ENCODE data around the gene TTF2. TPM values are rescaled to one million over a fixed set of nuclear protein-coding genes. Genes with fewer than 3 reads are reported as not detected.

TTF2 gene
- total RNA-seq, 1 donor from 2014 or later: 11.1 TPM

DNA sequence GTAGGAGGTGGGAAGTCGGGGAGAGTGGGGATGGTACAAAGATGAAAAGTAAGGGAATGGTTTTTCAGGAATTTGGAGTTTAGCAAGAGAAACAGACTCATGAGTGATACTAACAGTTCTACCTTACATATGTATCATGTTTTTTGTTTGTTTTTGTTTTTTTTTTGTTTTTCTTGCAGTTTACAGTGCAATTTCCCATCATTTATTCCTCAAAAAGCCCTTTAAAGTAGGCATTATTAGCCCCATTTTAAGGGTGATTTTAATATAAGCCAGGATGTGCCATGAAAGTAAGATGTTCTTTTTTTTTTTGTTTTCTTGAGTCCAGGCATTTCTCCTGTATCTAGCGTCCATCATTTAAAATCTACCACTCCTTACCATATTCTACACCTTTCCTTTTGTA is 75.2 kb downstream of the TTF2 start:
- TF ChIP-seq, protein P1, sequence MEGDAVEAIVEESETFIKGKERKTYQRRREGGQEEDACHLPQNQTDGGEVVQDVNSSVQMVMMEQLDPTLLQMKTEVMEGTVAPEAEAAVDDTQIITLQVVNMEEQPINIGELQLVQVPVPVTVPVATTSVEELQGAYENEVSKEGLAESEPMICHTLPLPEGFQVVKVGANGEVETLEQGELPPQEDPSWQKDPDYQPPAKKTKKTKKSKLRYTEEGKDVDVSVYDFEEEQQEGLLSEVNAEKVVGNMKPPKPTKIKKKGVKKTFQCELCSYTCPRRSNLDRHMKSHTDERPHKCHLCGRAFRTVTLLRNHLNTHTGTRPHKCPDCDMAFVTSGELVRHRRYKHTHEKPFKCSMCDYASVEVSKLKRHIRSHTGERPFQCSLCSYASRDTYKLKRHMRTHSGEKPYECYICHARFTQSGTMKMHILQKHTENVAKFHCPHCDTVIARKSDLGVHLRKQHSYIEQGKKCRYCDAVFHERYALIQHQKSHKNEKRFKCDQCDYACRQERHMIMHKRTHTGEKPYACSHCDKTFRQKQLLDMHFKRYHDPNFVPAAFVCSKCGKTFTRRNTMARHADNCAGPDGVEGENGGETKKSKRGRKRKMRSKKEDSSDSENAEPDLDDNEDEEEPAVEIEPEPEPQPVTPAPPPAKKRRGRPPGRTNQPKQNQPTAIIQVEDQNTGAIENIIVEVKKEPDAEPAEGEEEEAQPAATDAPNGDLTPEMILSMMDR (IDR thresholded peaks at IDR 0.05; ENCODE audit: unreplicated experiment): no peak
- Mint-ChIP-seq H3K27ac (ENCODE audit: unreplicated experiment) (no peak overlapping the region), H3K27me3 (ENCODE audit: unreplicated experiment) (no peaks in the 10 kb centered on the region), H3K4me1 (ENCODE audit: unreplicated experiment) (no peaks in the 10 kb centered on the region), H3K36me3 (ENCODE audit: low read depth, unreplicated experiment) (no peaks in the 10 kb centered on the region), H3K9me3 (ENCODE audit: unreplicated experiment) (no peaks in the 10 kb centered on the region), H3K4me3 (ENCODE audit: unreplicated experiment) (no peak overlapping the region)
- DNase-seq (ENCODE audit: low spot score): no peak

DNA sequence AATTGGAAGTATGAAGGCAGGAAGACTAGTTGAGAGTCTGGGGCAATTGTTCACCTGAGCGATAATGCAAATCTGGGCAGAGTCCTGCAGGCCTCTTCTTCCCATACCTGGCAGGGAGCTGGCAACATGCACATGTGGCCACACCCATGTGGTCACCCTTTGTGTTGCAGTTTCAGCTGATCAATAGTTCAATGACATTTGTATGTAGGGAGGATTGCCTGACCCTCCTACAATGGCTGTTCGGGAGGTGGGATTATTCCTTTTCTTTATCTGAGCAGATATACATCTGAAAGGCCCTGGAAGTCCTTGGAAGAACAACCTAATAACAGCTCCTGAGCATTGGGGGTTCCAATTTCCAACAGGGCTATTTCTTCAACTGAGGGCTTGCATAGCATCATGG is 76.6 kb downstream of the TTF2 start:
- H3K4me1 Mint-ChIP-seq (ENCODE audit: unreplicated experiment): no peaks in the 10 kb centered on the region
- no peaks in the 10 kb centered on the region for H3K36me3 Mint-ChIP-seq (ENCODE audit: low read depth, unreplicated experiment)
- H3K27ac Mint-ChIP-seq (ENCODE audit: unreplicated experiment): no peak overlapping the region
- no peak for DNase-seq (ENCODE audit: low spot score)
- TF ChIP-seq, protein P1 (IDR thresholded peaks at IDR 0.05; ENCODE audit: unreplicated experiment): no peak
- no peaks in the 10 kb centered on the region for H3K9me3 Mint-ChIP-seq (ENCODE audit: unreplicated experiment)
- H3K4me3 Mint-ChIP-seq (ENCODE audit: unreplicated experiment): no peak overlapping the region
- no peaks in the 10 kb centered on the region for H3K27me3 Mint-ChIP-seq (ENCODE audit: unreplicated experiment)

DNA sequence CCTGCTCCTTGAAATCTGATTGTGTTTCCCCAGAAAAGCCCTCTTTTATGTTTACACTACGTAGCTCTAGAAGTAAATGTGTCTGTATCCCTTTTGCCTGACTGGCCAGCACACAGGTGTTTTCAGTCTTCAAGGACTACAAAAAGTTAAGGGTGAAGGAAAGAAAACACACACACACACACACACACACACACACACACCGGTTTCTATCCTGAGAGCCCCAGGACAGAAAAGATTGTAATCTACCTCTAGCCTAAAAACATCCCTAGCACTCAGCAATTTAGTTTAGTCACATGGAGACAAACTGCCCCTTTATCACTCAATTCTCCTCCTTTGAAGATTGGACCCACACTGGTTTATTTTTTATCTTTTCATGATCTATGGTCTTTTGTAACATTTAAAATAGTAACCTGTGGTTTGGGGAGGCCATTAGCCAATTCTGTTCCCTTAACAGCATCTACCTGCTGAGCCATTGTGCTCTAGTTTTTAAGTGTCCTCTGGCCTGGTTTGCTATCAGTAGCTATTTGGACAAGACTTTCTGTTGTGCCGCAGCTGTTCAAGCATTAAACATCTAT is 77.2 kb downstream of the TTF2 start:
- H3K9me3 Mint-ChIP-seq (ENCODE audit: unreplicated experiment): no peaks in the 10 kb centered on the region
- no peaks in the 10 kb centered on the region for H3K27me3 Mint-ChIP-seq (ENCODE audit: unreplicated experiment)
- H3K4me3 Mint-ChIP-seq (ENCODE audit: unreplicated experiment): no peak overlapping the region
- no peaks in the 10 kb centered on the region for H3K36me3 Mint-ChIP-seq (ENCODE audit: low read depth, unreplicated experiment)
- no peak overlapping the region for H3K27ac Mint-ChIP-seq (ENCODE audit: unreplicated experiment)
- TF ChIP-seq, protein P1 (IDR thresholded peaks at IDR 0.05; ENCODE audit: unreplicated experiment): no peak
- DNase-seq (ENCODE audit: low spot score): no peak
- no peaks in the 10 kb centered on the region for H3K4me1 Mint-ChIP-seq (ENCODE audit: unreplicated experiment)

DNA sequence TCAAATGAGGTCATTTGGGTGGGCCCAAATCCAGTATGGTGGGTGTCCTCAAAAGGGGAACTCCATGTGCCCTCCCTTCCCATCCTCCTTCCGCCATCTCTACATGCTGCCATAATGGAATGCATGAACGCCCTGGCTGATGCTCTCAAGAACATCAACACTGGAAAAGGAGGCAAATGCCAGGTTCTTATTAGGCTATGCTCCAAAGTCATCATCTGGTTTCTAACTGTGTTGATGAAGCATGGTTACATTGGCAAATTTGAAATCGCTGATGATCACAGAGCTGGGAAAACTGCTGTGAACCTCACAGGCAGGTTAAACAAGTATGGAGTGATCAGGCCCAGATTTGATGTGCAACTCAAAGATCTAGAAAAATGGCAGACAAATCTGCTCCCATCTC is 78.0 kb downstream of the TTF2 start:
- Mint-ChIP-seq H3K4me1 (ENCODE audit: unreplicated experiment) (no peaks in the 10 kb centered on the region), H3K27me3 (ENCODE audit: unreplicated experiment) (no peaks in the 10 kb centered on the region)

DNA sequence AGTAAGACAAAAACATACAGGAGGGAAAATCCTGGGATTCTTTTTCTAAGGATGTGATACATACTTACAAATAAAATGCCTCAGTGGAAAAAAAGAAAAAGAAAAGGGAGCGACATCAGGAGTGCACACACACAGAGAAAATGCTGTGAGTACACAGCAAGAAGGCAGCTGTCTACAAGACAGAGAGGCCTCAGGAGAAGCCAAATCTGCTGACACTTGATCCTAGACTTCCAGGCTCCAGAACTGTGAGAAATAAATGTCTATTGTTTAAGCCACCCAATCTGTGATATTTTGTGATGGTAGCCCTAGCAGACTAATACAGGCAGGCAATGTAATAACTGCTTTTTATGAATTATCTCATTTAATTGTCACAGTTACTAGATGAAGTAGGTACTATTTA is 78.4 kb downstream of the TTF2 start:
- DNase-seq (ENCODE audit: low spot score): no peak
- Mint-ChIP-seq H3K27ac (ENCODE audit: unreplicated experiment) (no peak overlapping the region), H3K9me3 (ENCODE audit: unreplicated experiment) (no peaks in the 10 kb centered on the region), H3K4me1 (ENCODE audit: unreplicated experiment) (no peaks in the 10 kb centered on the region), H3K4me3 (ENCODE audit: unreplicated experiment) (no peak overlapping the region), H3K36me3 (ENCODE audit: low read depth, unreplicated experiment) (no peaks in the 10 kb centered on the region), H3K27me3 (ENCODE audit: unreplicated experiment) (no peaks in the 10 kb centered on the region)
- TF ChIP-seq, protein P1 (IDR thresholded peaks at IDR 0.05; ENCODE audit: unreplicated experiment): no peak

More for the DNA sequence above, 78.0 kb downstream of the TTF2 start:
- Mint-ChIP-seq H3K4me3 (ENCODE audit: unreplicated experiment) (no peak overlapping the region), H3K27ac (ENCODE audit: unreplicated experiment) (no peak overlapping the region), H3K9me3 (ENCODE audit: unreplicated experiment) (no peaks in the 10 kb centered on the region), H3K36me3 (ENCODE audit: low read depth, unreplicated experiment) (no peaks in the 10 kb centered on the region)
- DNase-seq (ENCODE audit: low spot score): no peak
- TF ChIP-seq, protein P1 (IDR thresholded peaks at IDR 0.05; ENCODE audit: unreplicated experiment): no peak

Measured in endothelial cell (in vitro differentiated cells).